Chondrocyte (in vitro differentiated cells): ENCODE results near the gene DUSP22. TPM values are rescaled to one million over a fixed set of nuclear protein-coding genes. Genes with fewer than 3 reads are reported as not detected.

Experiments
- DNase-seq: peaks from one replicate; pipeline ENCODE4 v3.0.0; 2021; ENCODE audit warnings: mixed read lengths, low spot score
- H3K27ac Mint-ChIP-seq: one replicate; pipeline ENCODE4 v1.8.0; 2021; ENCODE audit warnings: mild to moderate bottlenecking, moderate library complexity, mixed read lengths; ENCODE audit not compliant: unreplicated experiment
- H3K27me3 Mint-ChIP-seq: 2 replicates; pipeline ENCODE4 v1.8.0; 2021; ENCODE audit warnings: low read depth, mixed read lengths
- H3K36me3 Mint-ChIP-seq: 2 replicates; pipeline ENCODE4 v1.8.0; 2021; ENCODE audit warnings: low read depth, mixed read lengths
- H3K4me1 Mint-ChIP-seq: 2 replicates; pipeline ENCODE4 v1.8.0; 2021; ENCODE audit warnings: low read depth, mild to moderate bottlenecking, mixed read lengths
- H3K4me3 Mint-ChIP-seq: one replicate; pipeline ENCODE4 v1.8.0; 2021; ENCODE audit warnings: mild to moderate bottlenecking, moderate library complexity, mixed read lengths; ENCODE audit not compliant: unreplicated experiment
- H3K9me3 Mint-ChIP-seq: 2 replicates; pipeline ENCODE4 v1.8.0; 2021; ENCODE audit warnings: low read depth, mixed read lengths
- total RNA-seq: library from RNA; stranded (reverse); gene quantifications from 3 replicates; pipeline ENCODE4 v1.2.1, GENCODE V29; 2021
- TF ChIP-seq, protein P1 (sequence below): fragments of 200-600 bp; sonication (generic); IDR thresholded peaks from 2 replicates; pipeline ENCODE4 v1.5.0; 2021; ENCODE audit warnings: antibody characterized with exemption, mild to moderate bottlenecking, moderate library complexity

The DUSP22 gene
- total RNA-seq, 1 donor from 2014 or later: 34.2 TPM

GRCh38 chr6:298233-299103 is 6.2 kb downstream of the DUSP22 start:
- no peak overlapping the region for H3K4me3 Mint-ChIP-seq
- no peaks in the 10 kb centered on the region for H3K9me3 Mint-ChIP-seq
- TF ChIP-seq, protein P1, sequence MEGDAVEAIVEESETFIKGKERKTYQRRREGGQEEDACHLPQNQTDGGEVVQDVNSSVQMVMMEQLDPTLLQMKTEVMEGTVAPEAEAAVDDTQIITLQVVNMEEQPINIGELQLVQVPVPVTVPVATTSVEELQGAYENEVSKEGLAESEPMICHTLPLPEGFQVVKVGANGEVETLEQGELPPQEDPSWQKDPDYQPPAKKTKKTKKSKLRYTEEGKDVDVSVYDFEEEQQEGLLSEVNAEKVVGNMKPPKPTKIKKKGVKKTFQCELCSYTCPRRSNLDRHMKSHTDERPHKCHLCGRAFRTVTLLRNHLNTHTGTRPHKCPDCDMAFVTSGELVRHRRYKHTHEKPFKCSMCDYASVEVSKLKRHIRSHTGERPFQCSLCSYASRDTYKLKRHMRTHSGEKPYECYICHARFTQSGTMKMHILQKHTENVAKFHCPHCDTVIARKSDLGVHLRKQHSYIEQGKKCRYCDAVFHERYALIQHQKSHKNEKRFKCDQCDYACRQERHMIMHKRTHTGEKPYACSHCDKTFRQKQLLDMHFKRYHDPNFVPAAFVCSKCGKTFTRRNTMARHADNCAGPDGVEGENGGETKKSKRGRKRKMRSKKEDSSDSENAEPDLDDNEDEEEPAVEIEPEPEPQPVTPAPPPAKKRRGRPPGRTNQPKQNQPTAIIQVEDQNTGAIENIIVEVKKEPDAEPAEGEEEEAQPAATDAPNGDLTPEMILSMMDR: no peak
- H3K27ac Mint-ChIP-seq: no peak overlapping the region
- no peak for DNase-seq
- H3K36me3 Mint-ChIP-seq: no peaks in the 10 kb centered on the region
- H3K27me3 Mint-ChIP-seq: no peaks in the 10 kb centered on the region
- peaks cover 3% of the 10 kb centered on the region for H3K4me1 Mint-ChIP-seq

GRCh38 chr6:299104-299980 is 7.1 kb downstream of the DUSP22 start:
- Mint-ChIP-seq H3K27me3 (no peaks in the 10 kb centered on the region), H3K36me3 (no peaks in the 10 kb centered on the region), H3K4me3 (no peak overlapping the region), H3K27ac (no peak overlapping the region), H3K9me3 (no peaks in the 10 kb centered on the region), H3K4me1 (no peaks in the 10 kb centered on the region)
- TF ChIP-seq, protein P1: no peak
- peak; percentile 92 for DNase-seq

GRCh38 chr6:300026-300425 is 7.7 kb downstream of the DUSP22 start:
- H3K4me3 Mint-ChIP-seq: no peak overlapping the region
- H3K4me1 Mint-ChIP-seq: no peaks in the 10 kb centered on the region
- H3K36me3 Mint-ChIP-seq: peaks cover 5% of the 10 kb centered on the region
- H3K9me3 Mint-ChIP-seq: peaks cover 6% of the 10 kb centered on the region
- DNase-seq: peak; percentile 88
- H3K27ac Mint-ChIP-seq: no peak overlapping the region
- H3K27me3 Mint-ChIP-seq: no peaks in the 10 kb centered on the region
- TF ChIP-seq, protein P1: no peak

- Mint-ChIP-seq H3K36me3 (peaks cover 5% of the 10 kb centered on the region), H3K4me1 (no peaks in the 10 kb centered on the region), H3K4me3 (no peak overlapping the region), H3K27ac (no peak overlapping the region), H3K9me3 (peaks cover 7% of the 10 kb centered on the region), H3K27me3 (no peaks in the 10 kb centered on the region)
- peak; percentile 65 for DNase-seq
- TF ChIP-seq, protein P1: no peak
Observed at GRCh38 chr6:300494-301198, 8.4 kb downstream of the DUSP22 start.

DNA sequence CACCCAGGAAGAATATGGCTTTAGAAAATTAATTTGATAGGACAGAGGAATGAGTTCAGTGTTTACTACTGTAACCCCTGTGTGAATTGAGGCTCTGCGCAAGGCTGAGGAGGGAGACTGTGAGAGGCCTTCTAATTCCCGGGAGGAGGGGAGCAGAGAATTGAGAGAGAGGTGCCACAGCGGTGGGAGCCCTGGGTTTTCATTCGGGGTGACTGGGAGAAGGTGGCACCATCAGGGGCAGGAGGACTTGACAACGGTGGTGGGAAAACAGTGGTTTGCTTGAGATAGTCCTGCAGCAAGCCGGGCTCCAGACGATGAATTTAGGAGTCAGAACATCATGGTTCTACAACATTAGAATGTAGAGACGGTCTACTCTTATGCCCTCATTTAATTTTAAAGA is 9.2 kb downstream of the DUSP22 start:
- no peak for DNase-seq
- H3K4me1 Mint-ChIP-seq: no peaks in the 10 kb centered on the region
- no peak overlapping the region for H3K27ac Mint-ChIP-seq
- H3K9me3 Mint-ChIP-seq: peaks cover 7% of the 10 kb centered on the region
- H3K36me3 Mint-ChIP-seq: peaks cover 5% of the 10 kb centered on the region
- TF ChIP-seq, protein P1: no peak
- no peaks in the 10 kb centered on the region for H3K27me3 Mint-ChIP-seq
- no peak overlapping the region for H3K4me3 Mint-ChIP-seq
